GM19043 (cell line): ENCODE measurements around the gene HCN4.

Source experiments
- ATAC-seq: cut with Tn5 transposase; IDR thresholded peaks from one replicate; pipeline ENCODE4 v1.9.1; 2021; ENCODE audit warnings: low read depth; ENCODE audit not compliant: unreplicated experiment

HCN4 gene

GRCh38 chr15:73328981-73329380 is 39.8 kb downstream of the HCN4 start:
- ATAC-seq, result no peak

GRCh38 chr15:73328149-73328820 is 40.5 kb downstream of the HCN4 start:
- no peak for ATAC-seq

- ATAC-seq, result no peak
Observed at GRCh38 chr15:73326157-73326556, 42.6 kb downstream of the HCN4 start.

- no peak for ATAC-seq
Observed at GRCh38 chr15:73325191-73325861, 43.4 kb downstream of the HCN4 start.

GRCh38 chr15:73324496-73325170 is 44.1 kb downstream of the HCN4 start:
- ATAC-seq, result no peak

GRCh38 chr15:73323956-73324355 is 44.8 kb downstream of the HCN4 start:
- ATAC-seq, result no peak

GRCh38 chr15:73323374-73323955 is 45.3 kb downstream of the HCN4 start:
- ATAC-seq, result no peak

GRCh38 chr15:73322665-73323373 is 45.9 kb downstream of the HCN4 start:
- no peak for ATAC-seq

GRCh38 chr15:73321496-73322450 is 47.0 kb downstream of the HCN4 start:
- ATAC-seq, result no peak

GRCh38 chr15:73320619-73321180 is 48.1 kb downstream of the HCN4 start:
- ATAC-seq, result no peak

GRCh38 chr15:73319460-73320245 is 49.1 kb downstream of the HCN4 start:
- ATAC-seq, result no peak

- no peak for ATAC-seq
Observed at GRCh38 chr15:73318463-73319351, 50.1 kb downstream of the HCN4 start.

GRCh38 chr15:73317651-73318462 is 50.9 kb downstream of the HCN4 start:
- ATAC-seq, result no peak

GRCh38 chr15:73313861-73314260 is 54.9 kb downstream of the HCN4 start:
- no peak for ATAC-seq

GRCh38 chr15:73308305-73308704 is 60.5 kb downstream of the HCN4 start:
- ATAC-seq, result no peak

GRCh38 chr15:73305331-73306211 is 63.2 kb downstream of the HCN4 start:
- ATAC-seq, result no peak
